Chondrocyte (in vitro differentiated cells): ENCODE measurements around the gene ATP8B4. TPM values are rescaled to one million over a fixed set of nuclear protein-coding genes. Genes with fewer than 3 reads are reported as not detected.

ENCODE experiments used
- DNase-seq: peaks from one replicate; pipeline ENCODE4 v3.0.0; 2021; ENCODE audit warnings: mixed read lengths, low spot score
- H3K27ac Mint-ChIP-seq: one replicate; pipeline ENCODE4 v1.8.0; 2021; ENCODE audit warnings: mild to moderate bottlenecking, moderate library complexity, mixed read lengths; ENCODE audit not compliant: unreplicated experiment
- H3K27me3 Mint-ChIP-seq: 2 replicates; pipeline ENCODE4 v1.8.0; 2021; ENCODE audit warnings: low read depth, mixed read lengths
- H3K36me3 Mint-ChIP-seq: 2 replicates; pipeline ENCODE4 v1.8.0; 2021; ENCODE audit warnings: low read depth, mixed read lengths
- H3K4me1 Mint-ChIP-seq: 2 replicates; pipeline ENCODE4 v1.8.0; 2021; ENCODE audit warnings: low read depth, mild to moderate bottlenecking, mixed read lengths
- H3K4me3 Mint-ChIP-seq: one replicate; pipeline ENCODE4 v1.8.0; 2021; ENCODE audit warnings: mild to moderate bottlenecking, moderate library complexity, mixed read lengths; ENCODE audit not compliant: unreplicated experiment
- H3K9me3 Mint-ChIP-seq: 2 replicates; pipeline ENCODE4 v1.8.0; 2021; ENCODE audit warnings: low read depth, mixed read lengths
- CTCF ChIP-seq: fragments of 200-600 bp; sonication (generic); IDR thresholded peaks from 2 replicates; pipeline ENCODE4 v1.5.0; 2021; ENCODE audit warnings: antibody characterized with exemption, mild to moderate bottlenecking, moderate library complexity
- total RNA-seq: library from RNA; stranded (reverse); gene quantifications from 3 replicates; pipeline ENCODE4 v1.2.1, GENCODE V29; 2021

Gene ATP8B4
- total RNA-seq, 1 donor from 2014 or later, result not detected

- no peak for TF ChIP-seq CTCF
- Mint-ChIP-seq H3K9me3 (no peaks in the 10 kb centered on the region), H3K4me1 (no peaks in the 10 kb centered on the region), H3K4me3 (no peak overlapping the region), H3K27me3 (peaks cover 34% of the 10 kb centered on the region), H3K36me3 (no peaks in the 10 kb centered on the region), H3K27ac (no peak overlapping the region)
- DNase-seq, result no peak
Measured at GRCh38 chr15:50028326-50028725, 90.7 kb downstream of the ATP8B4 start.

- no peak for DNase-seq
- Mint-ChIP-seq H3K36me3 (no peaks in the 10 kb centered on the region), H3K4me3 (no peak overlapping the region), H3K27me3 (peaks cover 29% of the 10 kb centered on the region), H3K9me3 (no peaks in the 10 kb centered on the region), H3K27ac (no peak overlapping the region), H3K4me1 (no peaks in the 10 kb centered on the region)
- no peak for TF ChIP-seq CTCF
Measured at GRCh38 chr15:50024281-50024680, 94.8 kb downstream of the ATP8B4 start.

GRCh38 chr15:50018491-50018890, 100.5 kb downstream of the ATP8B4 start:
- H3K4me1 Mint-ChIP-seq, result no peaks in the 10 kb centered on the region
- TF ChIP-seq CTCF, result no peak
- H3K36me3 Mint-ChIP-seq, result no peaks in the 10 kb centered on the region
- H3K4me3 Mint-ChIP-seq, result no peak overlapping the region
- no peak overlapping the region for H3K27ac Mint-ChIP-seq
- H3K27me3 Mint-ChIP-seq, result peaks cover 14% of the 10 kb centered on the region
- DNase-seq, result no peak
- no peaks in the 10 kb centered on the region for H3K9me3 Mint-ChIP-seq

GRCh38 chr15:50017522-50017921, 101.5 kb downstream of the ATP8B4 start:
- H3K9me3 Mint-ChIP-seq, result no peaks in the 10 kb centered on the region
- H3K27me3 Mint-ChIP-seq, result peaks cover 18% of the 10 kb centered on the region
- no peak for TF ChIP-seq CTCF
- H3K36me3 Mint-ChIP-seq, result no peaks in the 10 kb centered on the region
- H3K4me3 Mint-ChIP-seq, result no peak overlapping the region
- no peak overlapping the region for H3K27ac Mint-ChIP-seq
- no peaks in the 10 kb centered on the region for H3K4me1 Mint-ChIP-seq
- no peak for DNase-seq

- DNase-seq, result no peak
- Mint-ChIP-seq H3K27ac (no peak overlapping the region), H3K9me3 (no peaks in the 10 kb centered on the region), H3K4me1 (no peaks in the 10 kb centered on the region), H3K27me3 (peaks cover 23% of the 10 kb centered on the region), H3K4me3 (no peak overlapping the region), H3K36me3 (no peaks in the 10 kb centered on the region)
- no peak for TF ChIP-seq CTCF
Measured at GRCh38 chr15:50016951-50017350, 102.1 kb downstream of the ATP8B4 start.
